Hepatocyte (in vitro differentiated cells): Measurements from ENCODE around the gene SHROOM4.

Experiments
- CTCF ChIP-seq: fragments of 200-600 bp; sonication (generic); IDR thresholded peaks from 2 replicates; pipeline ENCODE4 v1.5.1; 2016; ENCODE audit warnings: antibody characterized with exemption, mild to moderate bottlenecking; ENCODE audit not compliant: poor library complexity
- EZH2 ChIP-seq: fragments of 200-600 bp; sonication (generic); IDR thresholded peaks from 2 replicates; pipeline ENCODE4 v1.6.1; 2016; ENCODE audit warnings: antibody characterized with exemption, mild to moderate bottlenecking, borderline replicate concordance

- no peak for TF ChIP-seq EZH2
- TF ChIP-seq CTCF = no peak
These were observed 165.8 kb downstream of the SHROOM4 start for GRCh38 chrX:50648156-50648555.
